ENCODE measurements around the gene PHF19.

GRCh38 chr9:120845255-120845654 lies 31.7 kb downstream of the PHF19 start:
- TF ChIP-seq CTCF (IDR thresholded peaks at IDR 0.05) (no peak), TFCP2L1 (CRISPR knock-in tag; IDR thresholded peaks at IDR 0.05) (no peak), KDM5A (IDR thresholded peaks at IDR 0.05) (no peak), MAX (IDR thresholded peaks at IDR 0.05) (no peak), BHLHE40 (IDR thresholded peaks at IDR 0.05; ENCODE audit: low read depth, low read length) (no peak)
